DOHH2 (cell line): ENCODE results near the gene KRTAP10-1.

Source experiments
- H3F3A ChIP-seq: fragments of 200-600 bp; sonication (generic), shearing (Covaris generic); 2 replicates; pipeline ENCODE4 v1.6.0; 2016; ENCODE audit warnings: antibody characterized with exemption, mild to moderate bottlenecking; ENCODE audit not compliant: control insufficient read depth, insufficient read depth
- H3K27ac ChIP-seq: fragments of 200-600 bp; sonication (generic); 2 replicates; pipeline ENCODE4 v1.5.1; 2014; ENCODE audit warnings: low read depth, mild to moderate bottlenecking, low read length, moderate library complexity
- H3K27me3 ChIP-seq: fragments of 200-600 bp; sonication (generic); 2 replicates; pipeline ENCODE4 v1.6.1; 2014; ENCODE audit warnings: mild to moderate bottlenecking, low read length, mixed read lengths; ENCODE audit not compliant: control insufficient read depth
- H3K36me3 ChIP-seq: fragments of 200-600 bp; sonication (generic); 2 replicates; pipeline ENCODE4 v1.6.1; 2014; ENCODE audit warnings: mild to moderate bottlenecking, low read length, moderate library complexity, mixed read lengths; ENCODE audit not compliant: control insufficient read depth
- H3K4me1 ChIP-seq: fragments of 200-600 bp; sonication (generic); 2 replicates; pipeline ENCODE4 v1.6.1; 2014; ENCODE audit warnings: mild to moderate bottlenecking, low read length, mixed read lengths; ENCODE audit not compliant: control insufficient read depth
- H3K4me2 ChIP-seq: fragments of 200-600 bp; sonication (generic); 2 replicates; pipeline ENCODE4 v1.6.0; 2014; ENCODE audit warnings: mild to moderate bottlenecking, low read length, moderate library complexity
- H3K4me3 ChIP-seq: fragments of 200-600 bp; sonication (generic); 2 replicates; pipeline ENCODE4 v1.5.1; 2014; ENCODE audit warnings: mild to moderate bottlenecking, low read length, mixed read lengths
- H3K79me2 ChIP-seq: fragments of 200-600 bp; sonication (generic); 2 replicates; pipeline ENCODE4 v1.6.1; 2014; ENCODE audit warnings: mild to moderate bottlenecking, low read length, mixed read lengths; ENCODE audit not compliant: control insufficient read depth
- H3K9me2 ChIP-seq: fragments of 200-600 bp; sonication (generic); replicated peaks from 2 replicates; pipeline ENCODE4 v1.6.1; 2014; ENCODE audit warnings: mild to moderate bottlenecking, low read length, mixed read lengths; ENCODE audit not compliant: control insufficient read depth
- H3K9me3 ChIP-seq: fragments of 200-600 bp; sonication (generic); 2 replicates; pipeline ENCODE4 v1.6.1; 2014; ENCODE audit warnings: antibody characterized with exemption, low read length, mixed read lengths; ENCODE audit not compliant: control insufficient read depth, insufficient read depth
- H4K20me1 ChIP-seq: fragments of 200-600 bp; sonication (generic); 2 replicates; pipeline ENCODE4 v1.6.0; 2014; ENCODE audit warnings: low read depth, mild to moderate bottlenecking, antibody characterized with exemption, low read length, moderate library complexity; ENCODE audit not compliant: control insufficient read depth, insufficient read depth
- CTCF ChIP-seq: fragments of 200-600 bp; sonication (generic); IDR thresholded peaks from one replicate; pipeline ENCODE4 v1.5.1; 2014; ENCODE audit warnings: antibody characterized with exemption, mild to moderate bottlenecking, low read depth, low read length; ENCODE audit not compliant: poor library complexity, severe bottlenecking
- EZH2phosphoT487 ChIP-seq: fragments of 200-600 bp; sonication (generic); IDR thresholded peaks from 2 replicates; pipeline ENCODE4 v1.6.1; 2017; ENCODE audit warnings: borderline replicate concordance, mild to moderate bottlenecking, antibody characterized with exemption, low read length, moderate library complexity, mixed read lengths

Gene KRTAP10-1

GRCh38 chr21:44537930-44538911, 1.8 kb downstream of the KRTAP10-1 start:
- no peak overlapping the region for H3K4me2 ChIP-seq
- H3F3A ChIP-seq, result no peaks in the 10 kb centered on the region
- no peaks in the 10 kb centered on the region for H3K79me2 ChIP-seq
- peaks cover 11% of the 10 kb centered on the region; the same call in 1 of the 2 replicates for H3K27me3 ChIP-seq
- H3K4me3 ChIP-seq, result no peak overlapping the region
- no peaks in the 10 kb centered on the region for H3K9me2 ChIP-seq
- no peaks in the 10 kb centered on the region for H3K9me3 ChIP-seq
- no peak overlapping the region for H3K27ac ChIP-seq
- no peaks in the 10 kb centered on the region for H3K36me3 ChIP-seq
- H4K20me1 ChIP-seq, result no peaks in the 10 kb centered on the region
- TF ChIP-seq EZH2phosphoT487 (no peak), CTCF (no peak)
- no peaks in the 10 kb centered on the region for H3K4me1 ChIP-seq

- H3K9me3 ChIP-seq, result no peaks in the 10 kb centered on the region
Observed at GRCh38 chr21:44535963-44536362, 4.0 kb downstream of the KRTAP10-1 start.

GRCh38 chr21:44534688-44535087, 5.3 kb downstream of the KRTAP10-1 start:
- Histone ChIP-seq H3K4me3 (no peak overlapping the region), H4K20me1 (no peaks in the 10 kb centered on the region), H3K4me1 (no peaks in the 10 kb centered on the region), H3K27me3 (no peaks in the 10 kb centered on the region), H3K4me2 (no peak overlapping the region), H3K36me3 (no peaks in the 10 kb centered on the region), H3F3A (no peaks in the 10 kb centered on the region), H3K79me2 (no peaks in the 10 kb centered on the region), H3K9me3 (no peaks in the 10 kb centered on the region), H3K9me2 (no peaks in the 10 kb centered on the region), H3K27ac (no peak overlapping the region)
- TF ChIP-seq EZH2phosphoT487 (no peak), CTCF (no peak)

More at GRCh38 chr21:44535963-44536362, 4.0 kb downstream of the KRTAP10-1 start:
- no peaks in the 10 kb centered on the region for H3K27me3 ChIP-seq
- H4K20me1 ChIP-seq, result no peaks in the 10 kb centered on the region
- H3K4me1 ChIP-seq, result no peaks in the 10 kb centered on the region
- no peak for TF ChIP-seq EZH2phosphoT487
- TF ChIP-seq CTCF, result no peak
- H3K79me2 ChIP-seq, result no peaks in the 10 kb centered on the region
- no peak overlapping the region for H3K4me3 ChIP-seq
- no peak overlapping the region for H3K27ac ChIP-seq
- no peaks in the 10 kb centered on the region for H3K36me3 ChIP-seq
- no peaks in the 10 kb centered on the region for H3F3A ChIP-seq
- no peaks in the 10 kb centered on the region for H3K9me2 ChIP-seq
- H3K4me2 ChIP-seq, result no peak overlapping the region
